GM23248 (cell line): ENCODE data around the gene SLC15A4.

Experiments used
- EZH2 ChIP-seq: fragments of 200-600 bp; sonication (generic); IDR thresholded peaks from 2 replicates; pipeline ENCODE4 v1.6.1; 2018; ENCODE audit warnings: antibody characterized with exemption, mild to moderate bottlenecking; ENCODE audit not compliant: insufficient read depth, poor library complexity, severe bottlenecking
- EZH2phosphoT487 ChIP-seq: fragments of 200-600 bp; sonication (generic); IDR thresholded peaks from 2 replicates; pipeline ENCODE4 v1.6.1; 2018; ENCODE audit warnings: antibody characterized with exemption, moderate library complexity, mild to moderate bottlenecking, low read depth; ENCODE audit not compliant: insufficient read depth

DNA sequence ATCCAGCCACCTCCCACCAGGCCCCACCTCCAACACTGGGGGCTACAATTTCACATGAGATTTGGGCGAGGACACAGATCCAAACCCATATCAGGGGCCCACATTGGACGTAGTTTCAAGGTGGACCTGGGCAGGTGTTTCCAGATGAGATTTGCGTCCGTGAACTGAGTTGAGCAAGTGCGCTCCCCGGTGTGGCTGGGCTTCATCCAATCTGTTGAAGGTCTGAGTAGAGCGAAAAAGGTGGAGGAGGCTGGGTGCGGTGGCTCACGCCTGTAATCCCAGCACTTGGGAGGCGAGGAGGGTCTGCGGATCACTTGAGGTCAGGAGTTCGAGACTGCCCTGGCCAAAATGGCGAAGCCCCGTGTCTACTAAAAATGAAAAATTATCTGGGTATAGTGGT is 24.6 kb upstream of the SLC15A4 start:
- TF ChIP-seq EZH2phosphoT487, result no peak
- no peak for TF ChIP-seq EZH2
